ENCODE results near the gene PLXNA4. TPM values are rescaled to one million over a fixed set of nuclear protein-coding genes. Genes with fewer than 3 reads are reported as not detected.

PLXNA4 gene
- total RNA-seq, result under 1 TPM; 0.18 to 0.70 TPM

- DNase-seq, result no peak
- peak within 1 kb of the TSS; percentile 42 for H3K4me3 Mint-ChIP-seq
- H3K4me1 Mint-ChIP-seq (ENCODE audit: low read depth), result peaks cover 20% of the 10 kb centered on the region
- TF ChIP-seq CTCF (IDR thresholded peaks at IDR 0.05), result no peak
- no peaks in the 10 kb centered on the region for H3K9me3 Mint-ChIP-seq
- no peak for ATAC-seq
- no peak within 1 kb of the TSS for H3K27ac Mint-ChIP-seq
- H3K27me3 Mint-ChIP-seq, result peaks cover 61% of the 10 kb centered on the region
- ChIA-PET POLR2A (interaction anchor here (1.0 kb wide), 1 partner anchor 189 kb away, joined by 3 read pairs; no protein-coding TSS in a partner anchor), CTCF (interaction anchor here (1.1 kb wide), 1 partner anchor 258 kb away, joined by 3 read pairs; no protein-coding TSS in a partner anchor)
- H3K36me3 Mint-ChIP-seq (ENCODE audit: low read depth), result no peaks in the 10 kb centered on the region
- intact Hi-C loops (cut with micrococcal nuclease), result no loop called here
These were observed at the start of gene PLXNA4 for GRCh38 chr7:132575982-132576720. Gene PLXNA4, minus strand, starts transcription at chr7:132576470. Its CDS starts 67,777 bp downstream, at chr7:132508693.

- Mint-ChIP-seq H3K27me3 (no peaks in the 10 kb centered on the region), H3K4me1 (ENCODE audit: low read depth) (no peaks in the 10 kb centered on the region), H3K27ac (no peak overlapping the region), H3K36me3 (ENCODE audit: low read depth) (no peaks in the 10 kb centered on the region), H3K4me3 (no peak overlapping the region), H3K9me3 (peaks cover 2% of the 10 kb centered on the region)
- POLR2A ChIA-PET, result no interaction called here
- DNase-seq (no peak), ATAC-seq (no peak)
- intact Hi-C loops (cut with micrococcal nuclease), result no loop called here
- CTCF ChIA-PET, result no interaction called here
- no peak for TF ChIP-seq CTCF (IDR thresholded peaks at IDR 0.05)
These were observed 49.4 kb upstream of the PLXNA4 start for GRCh38 chr7:132625651-132626050.

GRCh38 chr7:132622081-132622480 is 45.8 kb upstream of the PLXNA4 start:
- POLR2A ChIA-PET, result no interaction called here

GRCh38 chr7:132619967-132620366 is 43.7 kb upstream of the PLXNA4 start:
- Mint-ChIP-seq H3K36me3 (ENCODE audit: low read depth) (no peaks in the 10 kb centered on the region), H3K4me3 (no peak overlapping the region), H3K27me3 (peaks cover 2% of the 10 kb centered on the region), H3K27ac (no peak overlapping the region), H3K4me1 (ENCODE audit: low read depth) (no peaks in the 10 kb centered on the region), H3K9me3 (no peaks in the 10 kb centered on the region)
- ATAC-seq (no peak), DNase-seq (no peak)
- TF ChIP-seq CTCF (IDR thresholded peaks at IDR 0.05), result no peak
- CTCF ChIA-PET, result no interaction called here
- POLR2A ChIA-PET, result no interaction called here
- intact Hi-C loops (cut with micrococcal nuclease), result no loop called here

More at GRCh38 chr7:132622081-132622480, 45.8 kb upstream of the PLXNA4 start:
- H3K4me1 Mint-ChIP-seq (ENCODE audit: low read depth), result no peaks in the 10 kb centered on the region
- intact Hi-C loops (cut with micrococcal nuclease), result no loop called here
- H3K27ac Mint-ChIP-seq, result no peak overlapping the region
- no peaks in the 10 kb centered on the region for H3K36me3 Mint-ChIP-seq (ENCODE audit: low read depth)
- H3K27me3 Mint-ChIP-seq, result no peaks in the 10 kb centered on the region
- H3K9me3 Mint-ChIP-seq, result peaks cover 2% of the 10 kb centered on the region
- CTCF ChIA-PET, result interaction anchor here (1.1 kb wide), 1 partner anchor 303 kb away, joined by 3 read pairs; no protein-coding TSS in a partner anchor
- H3K4me3 Mint-ChIP-seq, result no peak overlapping the region
- DNase-seq (no peak), ATAC-seq (no peak)
- TF ChIP-seq CTCF (IDR thresholded peaks at IDR 0.05), result no peak

- ChIA-PET POLR2A (no interaction called here), CTCF (no interaction called here)
- DNase-seq (no peak), ATAC-seq (no peak)
- Mint-ChIP-seq H3K27me3 (peaks cover 2% of the 10 kb centered on the region), H3K4me1 (ENCODE audit: low read depth) (no peaks in the 10 kb centered on the region), H3K36me3 (ENCODE audit: low read depth) (no peaks in the 10 kb centered on the region), H3K27ac (no peak overlapping the region), H3K9me3 (no peaks in the 10 kb centered on the region), H3K4me3 (no peak overlapping the region)
- no peak for TF ChIP-seq CTCF (IDR thresholded peaks at IDR 0.05)
- intact Hi-C loops (cut with micrococcal nuclease), result no loop called here
These were observed 42.7 kb upstream of the PLXNA4 start for GRCh38 chr7:132618956-132619305.

Data from activated CD8-positive, alpha-beta T cell treated with anti-CD3 and anti-CD28 coated beads for 36 hours (primary cell).